Kidney glomerular epithelial cell (primary cell): Measurements from ENCODE around the gene CEP170B.
"Not testable (repeated sequence)": the region's sequence is repeated elsewhere in the genome, so short reads cannot be mapped to it uniquely, and the experiment has no call there.

Source experiments
- DNase-seq: peaks from one replicate; lab custom pipeline; 2025; lab: John Stamatoyannopoulos, UW

The CEP170B gene

GRCh38 chr14:104891664-104892530 lies 26.8 kb downstream of the CEP170B start:
- DNase-seq: no peak

- no peak for DNase-seq
Observed at GRCh38 chr14:104892531-104893434, 27.7 kb downstream of the CEP170B start.

- DNase-seq: no peak
Observed at GRCh38 chr14:104893435-104894207, 28.6 kb downstream of the CEP170B start.

GRCh38 chr14:104894331-104895206 lies 29.5 kb downstream of the CEP170B start:
- DNase-seq: no peak

GRCh38 chr14:104895207-104895785 lies 30.2 kb downstream of the CEP170B start:
- no peak for DNase-seq

- no peak for DNase-seq
Observed at GRCh38 chr14:104895786-104896661, 31.0 kb downstream of the CEP170B start.

- no peak for DNase-seq
Observed at GRCh38 chr14:104897330-104898194, 32.5 kb downstream of the CEP170B start.

- no peak for DNase-seq
Observed at GRCh38 chr14:104898195-104898558, 33.1 kb downstream of the CEP170B start.

- DNase-seq: no peak
Observed at GRCh38 chr14:104898870-104899510, 33.9 kb downstream of the CEP170B start.

GRCh38 chr14:104899781-104900180 lies 34.7 kb downstream of the CEP170B start:
- DNase-seq: no peak

- DNase-seq: no peak
Observed at GRCh38 chr14:104900639-104901512, 35.8 kb downstream of the CEP170B start.

- no peak for DNase-seq
Observed at GRCh38 chr14:104903990-104904389, 38.9 kb downstream of the CEP170B start.

GRCh38 chr14:104904650-104905578 lies 39.8 kb downstream of the CEP170B start:
- not testable (repeated sequence) for DNase-seq

GRCh38 chr14:104905579-104905933 lies 40.5 kb downstream of the CEP170B start:
- not testable (repeated sequence) for DNase-seq

- DNase-seq: no peak
Observed at GRCh38 chr14:104908303-104908702, 43.2 kb downstream of the CEP170B start.

- DNase-seq: no peak
Observed at GRCh38 chr14:104912053-104912452, 47.0 kb downstream of the CEP170B start.
